OCI-LY3 (cell line): Measurements from ENCODE around the gene PNPLA2.

Experiments
- H2AFZ ChIP-seq: fragments of 200-600, 300-600 bp; shearing (Covaris generic); 2 replicates; pipeline ENCODE4 v1.6.0; 2014; ENCODE audit warnings: antibody characterized with exemption, low read depth, low read length
- H3K27ac ChIP-seq: fragments of 200-600, 300-600 bp; sonication (generic); 2 replicates; pipeline ENCODE4 v1.5.1; 2014; ENCODE audit warnings: mild to moderate bottlenecking, low read length, moderate library complexity, mixed read lengths
- H3K27me3 ChIP-seq: fragments of 200-600, 300-600 bp; sonication (generic); 2 replicates; pipeline ENCODE4 v1.6.1; 2014; ENCODE audit warnings: low read depth, low read length, mixed read lengths
- H3K36me3 ChIP-seq: fragments of 200-600, 300-600 bp; sonication (generic); replicated peaks from 2 replicates; pipeline ENCODE3; 2014; ENCODE audit warnings: low read depth, low read length, mixed read lengths
- H3K4me1 ChIP-seq: fragments of 300-600, 200-600 bp; sonication (generic); 2 replicates; pipeline ENCODE4 v1.6.1; 2014; ENCODE audit warnings: low read length, mixed read lengths
- H3K4me2 ChIP-seq: fragments of 200-600, 300-600 bp; sonication (generic); 2 replicates; pipeline ENCODE4 v1.6.1; 2014; ENCODE audit warnings: low read length, mixed read lengths
- H3K4me3 ChIP-seq: fragments of 300-600, 200-600 bp; sonication (generic); 2 replicates; pipeline ENCODE4 v1.5.1; 2014; ENCODE audit warnings: antibody characterized with exemption, mild to moderate bottlenecking, low read length, moderate library complexity
- H3K79me2 ChIP-seq: fragments of 300-600, 200-600 bp; shearing (Covaris generic); 2 replicates; pipeline ENCODE4 v1.6.1; 2014; ENCODE audit warnings: mild to moderate bottlenecking, low read length, mixed read lengths
- H3K9ac ChIP-seq: fragments of 300-600, 200-600 bp; shearing (Covaris generic); 2 replicates; pipeline ENCODE4 v1.6.0; 2014; ENCODE audit warnings: mild to moderate bottlenecking, low read length, moderate library complexity
- H3K9me3 ChIP-seq: fragments of 200-600, 300-600 bp; shearing (Covaris generic); 2 replicates; pipeline ENCODE4 v1.6.1; 2014; ENCODE audit warnings: low read length, mixed read lengths; ENCODE audit not compliant: insufficient read depth
- H4K20me1 ChIP-seq: fragments of 200-600, 300-600 bp; sonication (generic); 2 replicates; pipeline ENCODE4 v1.6.1; 2016; ENCODE audit warnings: low read length, mixed read lengths; ENCODE audit not compliant: insufficient read depth
- CTCF ChIP-seq: fragments of 200-600, 300-600 bp; sonication (generic); IDR thresholded peaks from 2 replicates; pipeline ENCODE4 v1.5.1; 2014; ENCODE audit warnings: antibody characterized with exemption, low read length, low read depth
- EZH2phosphoT487 ChIP-seq: fragments of 200-600 bp; shearing (Covaris generic); IDR thresholded peaks from 2 replicates; pipeline ENCODE4 v1.6.1; 2018; ENCODE audit warnings: antibody characterized with exemption, mixed run types, low read depth

PNPLA2 gene

GRCh38 chr11:789943-790342 is 28.8 kb upstream of the PNPLA2 start, which contains the start of gene CEND1:
Gene CEND1 (minus strand): TSS chr11:790090. CDS start chr11:788576, 1,514 bp downstream.
- Histone ChIP-seq H3K4me1 (peaks cover 8% of the 10 kb centered on the region), H3K79me2 (0 out of 2 replicates have a peak, but pooled peaks cover 7% of the 10 kb centered on the region), H3K27me3 (no peaks in the 10 kb centered on the region), H3K9ac (no peak within 1 kb of the TSS), H2AFZ (no peak within 1 kb of the TSS), H3K36me3 (peaks cover 3% of the 10 kb centered on the region), H3K4me2 (peak within 1 kb of the TSS; percentile 23; the same call in 1 of the 2 replicates), H3K4me3 (no peak within 1 kb of the TSS), H3K27ac (no peak within 1 kb of the TSS), H4K20me1 (peaks cover 7% of the 10 kb centered on the region; the same call in 1 of the 2 replicates), H3K9me3 (no peaks in the 10 kb centered on the region)
- TF ChIP-seq EZH2phosphoT487 (no peak), CTCF (no peak)

GRCh38 chr11:790721-791564 is 27.8 kb upstream of the PNPLA2 start:
- Histone ChIP-seq H3K4me3 (no peak overlapping the region), H3K4me2 (no peak overlapping the region), H3K79me2 (peaks cover 17% of the 10 kb centered on the region), H4K20me1 (peaks cover 7% of the 10 kb centered on the region; the same call in 1 of the 2 replicates), H3K36me3 (peaks cover 3% of the 10 kb centered on the region), H3K27me3 (no peaks in the 10 kb centered on the region), H3K9ac (no peak overlapping the region), H2AFZ (no peak overlapping the region), H3K9me3 (no peaks in the 10 kb centered on the region), H3K4me1 (peaks cover 10% of the 10 kb centered on the region), H3K27ac (no peak overlapping the region)
- TF ChIP-seq EZH2phosphoT487 = no peak
- TF ChIP-seq CTCF = no peak

GRCh38 chr11:791658-792534 is 26.8 kb upstream of the PNPLA2 start:
- H3K4me3 ChIP-seq = no peak overlapping the region
- no peak for TF ChIP-seq EZH2phosphoT487
- TF ChIP-seq CTCF = no peak
- H3K9ac ChIP-seq = no peak overlapping the region
- H3K36me3 ChIP-seq = peaks cover 3% of the 10 kb centered on the region
- H3K9me3 ChIP-seq = no peaks in the 10 kb centered on the region
- H3K27me3 ChIP-seq = no peaks in the 10 kb centered on the region
- peaks cover 16% of the 10 kb centered on the region for H3K4me1 ChIP-seq
- no peak overlapping the region for H3K4me2 ChIP-seq
- H4K20me1 ChIP-seq = peaks cover 11% of the 10 kb centered on the region; the same call in 1 of the 2 replicates
- no peak overlapping the region for H2AFZ ChIP-seq
- peaks cover 25% of the 10 kb centered on the region for H3K79me2 ChIP-seq
- H3K27ac ChIP-seq = no peak overlapping the region

- H3K4me3 ChIP-seq = no peak overlapping the region
- H3K79me2 ChIP-seq = peaks cover 31% of the 10 kb centered on the region
- peaks cover 3% of the 10 kb centered on the region for H3K36me3 ChIP-seq
- H4K20me1 ChIP-seq = peaks cover 11% of the 10 kb centered on the region; the same call in 1 of the 2 replicates
- no peaks in the 10 kb centered on the region for H3K27me3 ChIP-seq
- no peaks in the 10 kb centered on the region for H3K9me3 ChIP-seq
- H3K27ac ChIP-seq = no peak overlapping the region
- TF ChIP-seq CTCF = no peak
- TF ChIP-seq EZH2phosphoT487 = no peak
- no peak overlapping the region for H2AFZ ChIP-seq
- H3K4me1 ChIP-seq = peaks cover 17% of the 10 kb centered on the region
- no peak overlapping the region for H3K4me2 ChIP-seq
- no peak overlapping the region for H3K9ac ChIP-seq
These were observed 26.2 kb upstream of the PNPLA2 start for GRCh38 chr11:792535-792821.
